SIG-M5 (cell line): Measurements from ENCODE around the gene TSPAN16.

Source experiments
- DNase-seq: peaks from one replicate; lab custom pipeline; 2025; lab: John Stamatoyannopoulos, UW

Gene TSPAN16

GRCh38 chr19:11268783-11269267 is 27.1 kb upstream of the TSPAN16 start:
- DNase-seq = no peak

- no peak for DNase-seq
Observed at GRCh38 chr19:11269408-11269807, 26.6 kb upstream of the TSPAN16 start.

- DNase-seq = no peak
Observed at GRCh38 chr19:11273296-11273695, 22.7 kb upstream of the TSPAN16 start.

GRCh38 chr19:11273989-11274388 is 22.0 kb upstream of the TSPAN16 start:
- no peak for DNase-seq

GRCh38 chr19:11274533-11275086 is 21.4 kb upstream of the TSPAN16 start:
- DNase-seq = no peak

- DNase-seq = no peak
Observed at GRCh38 chr19:11278670-11279069, 17.3 kb upstream of the TSPAN16 start.

- DNase-seq = peak; percentile 42
Observed at GRCh38 chr19:11279505-11280236, 16.3 kb upstream of the TSPAN16 start.

GRCh38 chr19:11281356-11282049 is 14.5 kb upstream of the TSPAN16 start:
- DNase-seq = no peak

- no peak for DNase-seq
Observed at GRCh38 chr19:11284515-11284914, 11.4 kb upstream of the TSPAN16 start.

- no peak for DNase-seq
Observed at GRCh38 chr19:11286312-11286974, 9.5 kb upstream of the TSPAN16 start.

GRCh38 chr19:11288349-11288748 is 7.6 kb upstream of the TSPAN16 start:
- DNase-seq = no peak

- no peak for DNase-seq
Observed at GRCh38 chr19:11290256-11290655, 5.7 kb upstream of the TSPAN16 start.

- DNase-seq = no peak
Observed at GRCh38 chr19:11291415-11291814, 4.5 kb upstream of the TSPAN16 start.

GRCh38 chr19:11291991-11292390 is 4.0 kb upstream of the TSPAN16 start:
- no peak for DNase-seq

- DNase-seq = peak; percentile 57
Observed at GRCh38 chr19:11293433-11294389, 2.2 kb upstream of the TSPAN16 start.

GRCh38 chr19:11295180-11295579 is 780 bp upstream of the TSPAN16 start:
- no peak for DNase-seq

- DNase-seq = no peak
Observed at GRCh38 chr19:11296264-11296663, 304 bp downstream of the TSPAN16 start.

- no peak for DNase-seq
Observed at GRCh38 chr19:11299946-11300810, 4.2 kb downstream of the TSPAN16 start.

- no peak for DNase-seq
Observed at GRCh38 chr19:11300811-11301120, 4.8 kb downstream of the TSPAN16 start.

GRCh38 chr19:11304936-11305335 is 9.0 kb downstream of the TSPAN16 start:
- no peak for DNase-seq

GRCh38 chr19:11306337-11306736 is 10.4 kb downstream of the TSPAN16 start:
- DNase-seq = no peak
